Fibroblast of villous mesenchyme (primary cell): ENCODE data around the gene PPME1. TPM values are rescaled to one million over a fixed set of nuclear protein-coding genes. Genes with fewer than 3 reads are reported as not detected.

ENCODE experiments used
- DNase-seq: peaks from one replicate; pipeline ENCODE4 v3.0.0-alpha.2; 2010; ENCODE audit warnings: low read depth
- H3K4me3 ChIP-seq: 2 replicates; pipeline ENCODE4 v1.5.1; 2011; ENCODE audit warnings: low read depth, mild to moderate bottlenecking, low read length
- total RNA-seq: library from RNA; depleted of rRNA; stranded (reverse); fragments of >200 nt; gene quantifications from 2 replicates; pipeline ENCODE4 v1.2.3, GENCODE V29; 2012
- TF ChIP-seq, protein P1 (sequence below): IDR thresholded peaks from 2 replicates; pipeline ENCODE4 v1.5.1; 2012; ENCODE audit warnings: low read depth, mild to moderate bottlenecking, low read length; ENCODE audit not compliant: insufficient read depth

PPME1 gene
- total RNA-seq, 1 donor: 165 TPM

- TF ChIP-seq, protein P1, sequence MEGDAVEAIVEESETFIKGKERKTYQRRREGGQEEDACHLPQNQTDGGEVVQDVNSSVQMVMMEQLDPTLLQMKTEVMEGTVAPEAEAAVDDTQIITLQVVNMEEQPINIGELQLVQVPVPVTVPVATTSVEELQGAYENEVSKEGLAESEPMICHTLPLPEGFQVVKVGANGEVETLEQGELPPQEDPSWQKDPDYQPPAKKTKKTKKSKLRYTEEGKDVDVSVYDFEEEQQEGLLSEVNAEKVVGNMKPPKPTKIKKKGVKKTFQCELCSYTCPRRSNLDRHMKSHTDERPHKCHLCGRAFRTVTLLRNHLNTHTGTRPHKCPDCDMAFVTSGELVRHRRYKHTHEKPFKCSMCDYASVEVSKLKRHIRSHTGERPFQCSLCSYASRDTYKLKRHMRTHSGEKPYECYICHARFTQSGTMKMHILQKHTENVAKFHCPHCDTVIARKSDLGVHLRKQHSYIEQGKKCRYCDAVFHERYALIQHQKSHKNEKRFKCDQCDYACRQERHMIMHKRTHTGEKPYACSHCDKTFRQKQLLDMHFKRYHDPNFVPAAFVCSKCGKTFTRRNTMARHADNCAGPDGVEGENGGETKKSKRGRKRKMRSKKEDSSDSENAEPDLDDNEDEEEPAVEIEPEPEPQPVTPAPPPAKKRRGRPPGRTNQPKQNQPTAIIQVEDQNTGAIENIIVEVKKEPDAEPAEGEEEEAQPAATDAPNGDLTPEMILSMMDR: no peak
- DNase-seq: no peak
- no peak overlapping the region for H3K4me3 ChIP-seq
Measured at GRCh38 chr11:74142624-74143023, 28.5 kb upstream of the PPME1 start.

DNA sequence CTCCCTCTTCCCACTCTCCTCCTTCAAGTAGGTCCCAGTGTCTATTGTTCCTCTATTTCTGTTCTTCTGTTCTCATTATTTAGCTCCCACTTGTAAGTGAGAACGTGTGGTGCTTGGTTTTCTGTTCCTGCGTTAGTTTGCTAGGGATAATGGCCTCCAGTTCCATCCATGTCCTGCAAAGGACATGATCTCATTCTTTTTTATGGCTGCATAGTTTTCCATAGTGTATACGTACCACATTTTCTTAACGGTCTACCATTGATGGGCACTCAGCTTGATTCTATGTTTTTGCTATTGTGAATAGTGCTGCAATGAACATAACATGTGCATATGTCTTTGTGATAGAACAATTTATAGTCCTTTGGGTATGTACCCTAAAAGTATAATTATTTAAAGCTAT is 26.5 kb upstream of the PPME1 start:
- H3K4me3 ChIP-seq: no peak overlapping the region
- no peak for DNase-seq
- TF ChIP-seq, protein P1: no peak

DNA sequence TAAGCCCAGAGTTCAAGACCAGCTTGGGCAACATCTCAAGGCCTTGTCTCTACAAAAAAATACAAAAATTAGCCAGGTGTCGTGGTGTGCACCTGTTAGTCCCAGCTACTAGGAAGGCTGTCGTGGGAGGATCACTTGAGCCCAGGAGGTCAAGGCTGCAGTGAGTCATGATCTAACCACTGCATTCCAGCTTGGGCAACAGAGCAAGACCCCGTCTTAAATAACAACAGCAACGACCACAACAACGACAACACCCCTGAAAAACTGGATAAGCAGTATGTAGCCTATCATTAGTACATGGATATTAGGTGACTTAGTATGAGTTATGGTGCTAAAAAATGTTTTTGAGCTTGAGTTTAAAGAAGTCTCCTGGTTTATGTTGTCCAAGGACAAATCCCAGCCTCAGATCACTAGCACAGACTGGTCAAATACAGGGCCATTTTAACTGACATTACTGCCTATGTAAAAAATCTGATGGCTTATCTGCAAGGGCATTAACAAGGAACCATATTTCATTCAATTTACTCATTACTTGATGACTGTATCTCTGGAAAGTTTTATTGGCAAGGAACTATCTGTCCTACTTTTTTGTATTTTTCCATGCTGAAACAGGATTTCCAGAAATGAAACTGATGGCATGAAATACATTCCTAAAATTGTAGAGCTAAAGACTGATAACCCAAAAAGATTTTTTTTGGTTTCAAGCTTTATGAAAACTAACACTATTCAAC is 23.7 kb upstream of the PPME1 start:
- TF ChIP-seq, protein P1: no peak
- peak; percentile 67 for DNase-seq
- H3K4me3 ChIP-seq: no peak overlapping the region

DNA sequence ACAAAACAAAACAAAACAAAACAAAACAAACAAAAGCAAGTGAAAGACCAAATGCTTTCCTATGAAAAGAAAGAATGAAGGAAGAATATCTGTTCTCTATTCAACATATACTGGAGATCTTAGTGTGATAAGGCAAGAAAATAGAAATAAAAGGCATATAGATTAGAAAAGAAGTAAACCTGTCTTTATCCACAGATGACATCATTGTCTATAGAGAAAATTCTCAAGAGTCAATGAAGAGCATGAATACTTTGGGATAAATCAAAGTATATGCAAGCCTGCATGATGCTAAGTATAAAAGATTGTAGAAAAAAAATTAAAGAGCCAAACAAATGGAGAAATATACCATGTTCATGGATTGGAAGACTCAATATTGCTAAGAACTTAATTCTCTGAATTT is 17.9 kb upstream of the PPME1 start:
- TF ChIP-seq, protein P1: no peak
- H3K4me3 ChIP-seq: no peak overlapping the region
- no peak for DNase-seq

GRCh38 chr11:74154620-74155281 is 16.3 kb upstream of the PPME1 start:
- no peak overlapping the region for H3K4me3 ChIP-seq
- peak; percentile 67 for DNase-seq
- TF ChIP-seq, protein P1: no peak

DNA sequence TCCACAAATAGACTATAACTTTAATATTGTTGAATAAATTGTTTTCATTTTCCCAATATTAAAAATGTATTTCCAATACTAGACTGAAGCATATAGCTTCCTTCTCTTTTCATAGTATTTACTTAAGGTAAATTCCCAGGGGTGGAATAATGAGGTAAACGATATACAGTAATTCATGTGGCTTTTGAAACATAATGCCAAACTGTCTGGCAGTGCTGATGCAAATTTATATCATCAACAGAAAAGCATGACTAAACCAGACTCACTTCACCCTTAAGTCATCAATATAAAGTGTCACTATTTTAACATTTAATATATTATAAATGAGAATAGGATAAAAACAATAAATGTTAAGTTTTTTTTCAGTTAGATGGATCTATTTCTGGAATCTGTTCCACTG is 13.9 kb upstream of the PPME1 start:
- TF ChIP-seq, protein P1: no peak
- H3K4me3 ChIP-seq: no peak overlapping the region
- no peak for DNase-seq
